Esophagus mucosa (tissue), 1 donor: ENCODE results near the gene RNF135. TPM values are rescaled to one million over a fixed set of nuclear protein-coding genes. Genes with fewer than 3 reads are reported as not detected.
"Not testable (repeated sequence)": the region's sequence is repeated elsewhere in the genome, so short reads cannot be mapped to it uniquely, and the experiment has no call there.

Source experiments
- ATAC-seq: fragments of 200-7000 bp; cut with Tn5 transposase; one replicate; pipeline ENCODE4 v1.9.1; 2020
- total RNA-seq: library from RNA; stranded (reverse); gene quantifications from one replicate; pipeline ENCODE4 v1.2.4, GENCODE V29; 2023
- donor health status: DM: yes; HTN: yes; CAD: no.

RNF135 gene
- 23.7 TPM for total RNA-seq

GRCh38 chr17:30970831-30971567 lies at the start of gene RNF135:
Gene RNF135, plus strand, starts transcription at chr17:30971039. Its CDS starts 35 bp downstream, at chr17:30971074.
- ATAC-seq, result peak; percentile 90

GRCh38 chr17:30921544-30922196 lies 49.2 kb upstream of the RNF135 start, which contains the start of gene ADAP2:
Gene ADAP2, plus strand, starts transcription at chr17:30921945. Its CDS starts 70 bp downstream, at chr17:30922015.
- peak; percentile 84 for ATAC-seq

- ATAC-seq, result peak; percentile 29
These were observed 48.4 kb upstream of the RNF135 start for GRCh38 chr17:30922235-30923030.

GRCh38 chr17:30924341-30924740 lies 46.5 kb upstream of the RNF135 start:
- ATAC-seq, result no peak

GRCh38 chr17:30926516-30926915 lies 44.3 kb upstream of the RNF135 start:
- ATAC-seq, result no peak

- ATAC-seq, result no peak
These were observed 43.1 kb upstream of the RNF135 start for GRCh38 chr17:30927756-30928155.

- ATAC-seq, result no peak
These were observed 42.3 kb upstream of the RNF135 start for GRCh38 chr17:30928584-30928983.

- ATAC-seq, result no peak
These were observed 41.7 kb upstream of the RNF135 start for GRCh38 chr17:30929081-30929633.

GRCh38 chr17:30929861-30930260 lies 41.0 kb upstream of the RNF135 start:
- ATAC-seq, result not testable (repeated sequence)

- no peak for ATAC-seq
These were observed 40.3 kb upstream of the RNF135 start for GRCh38 chr17:30930495-30930894.

GRCh38 chr17:30931582-30931981 lies 39.3 kb upstream of the RNF135 start:
- not testable (repeated sequence) for ATAC-seq

GRCh38 chr17:30933966-30934365 lies 36.9 kb upstream of the RNF135 start:
- ATAC-seq, result no peak

GRCh38 chr17:30939051-30939689 lies 31.7 kb upstream of the RNF135 start:
- ATAC-seq, result no peak

- ATAC-seq, result no peak
These were observed 28.3 kb upstream of the RNF135 start for GRCh38 chr17:30942308-30943079.

GRCh38 chr17:30947796-30948195 lies 23.0 kb upstream of the RNF135 start:
- no peak for ATAC-seq

- no peak for ATAC-seq
These were observed 20.6 kb upstream of the RNF135 start for GRCh38 chr17:30950189-30950588.

- ATAC-seq, result peak; percentile 92
These were observed 20.0 kb upstream of the RNF135 start for GRCh38 chr17:30950669-30951399.

GRCh38 chr17:30952638-30953393 lies 18.0 kb upstream of the RNF135 start:
- no peak for ATAC-seq

- ATAC-seq, result no peak
These were observed 16.6 kb upstream of the RNF135 start for GRCh38 chr17:30954046-30954830.
